ENCODE data around the gene FABP7.
"Not testable (repeated sequence)": the region's sequence is repeated elsewhere in the genome, so short reads cannot be mapped to it uniquely, and the experiment has no call there.

FABP7 gene

GRCh38 chr6:122736616-122737015 lies 42.9 kb upstream of the FABP7 start:
- no peak overlapping the region for H3K4me3 ChIP-seq (ENCODE audit: low read depth, low read length)
- TF ChIP-seq CTCF (IDR thresholded peaks at IDR 0.05; ENCODE audit: borderline replicate concordance, insufficient read depth, low read depth, low read length) = no peak

GRCh38 chr6:122740091-122740490 lies 39.4 kb upstream of the FABP7 start:
- no peak overlapping the region for H3K4me3 ChIP-seq (ENCODE audit: low read depth, low read length)
- no peak for TF ChIP-seq CTCF (IDR thresholded peaks at IDR 0.05; ENCODE audit: borderline replicate concordance, insufficient read depth, low read depth, low read length)

- no peak overlapping the region for H3K4me3 ChIP-seq (ENCODE audit: low read depth, low read length)
These were observed 38.6 kb upstream of the FABP7 start for GRCh38 chr6:122740936-122741335.

GRCh38 chr6:122744247-122744646 lies 35.3 kb upstream of the FABP7 start:
- TF ChIP-seq CTCF (IDR thresholded peaks at IDR 0.05; ENCODE audit: borderline replicate concordance, insufficient read depth, low read depth, low read length) = 0 out of 2 replicates have a peak, but pooled peaks have one; percentile 15
- H3K4me3 ChIP-seq (ENCODE audit: low read depth, low read length) = not testable (repeated sequence)

More at GRCh38 chr6:122740936-122741335, 38.6 kb upstream of the FABP7 start:
- TF ChIP-seq CTCF (IDR thresholded peaks at IDR 0.05; ENCODE audit: borderline replicate concordance, insufficient read depth, low read depth, low read length) = no peak

GRCh38 chr6:122744856-122745255 lies 34.7 kb upstream of the FABP7 start:
- H3K4me3 ChIP-seq (ENCODE audit: low read depth, low read length) = not testable (repeated sequence)

GRCh38 chr6:122746688-122747087 lies 32.8 kb upstream of the FABP7 start:
- no peak for TF ChIP-seq CTCF (IDR thresholded peaks at IDR 0.05; ENCODE audit: borderline replicate concordance, insufficient read depth, low read depth, low read length)
- no peak overlapping the region for H3K4me3 ChIP-seq (ENCODE audit: low read depth, low read length)

GRCh38 chr6:122747573-122747972 lies 31.9 kb upstream of the FABP7 start:
- TF ChIP-seq CTCF (IDR thresholded peaks at IDR 0.05; ENCODE audit: borderline replicate concordance, insufficient read depth, low read depth, low read length) = no peak
- H3K4me3 ChIP-seq (ENCODE audit: low read depth, low read length) = no peak overlapping the region

GRCh38 chr6:122748945-122749344 lies 30.6 kb upstream of the FABP7 start:
- not testable (repeated sequence) for H3K4me3 ChIP-seq (ENCODE audit: low read depth, low read length)
